GM21717 (cell line): ENCODE measurements around the gene MTO1.
"Not testable (repeated sequence)": the region's sequence is repeated elsewhere in the genome, so short reads cannot be mapped to it uniquely, and the experiment has no call there.

Source experiments
- ATAC-seq: cut with Tn5 transposase; IDR thresholded peaks from one replicate; pipeline ENCODE4 v1.9.1; 2021; ENCODE audit warnings: mild to moderate bottlenecking, moderate library complexity; ENCODE audit not compliant: unreplicated experiment

The MTO1 gene

DNA sequence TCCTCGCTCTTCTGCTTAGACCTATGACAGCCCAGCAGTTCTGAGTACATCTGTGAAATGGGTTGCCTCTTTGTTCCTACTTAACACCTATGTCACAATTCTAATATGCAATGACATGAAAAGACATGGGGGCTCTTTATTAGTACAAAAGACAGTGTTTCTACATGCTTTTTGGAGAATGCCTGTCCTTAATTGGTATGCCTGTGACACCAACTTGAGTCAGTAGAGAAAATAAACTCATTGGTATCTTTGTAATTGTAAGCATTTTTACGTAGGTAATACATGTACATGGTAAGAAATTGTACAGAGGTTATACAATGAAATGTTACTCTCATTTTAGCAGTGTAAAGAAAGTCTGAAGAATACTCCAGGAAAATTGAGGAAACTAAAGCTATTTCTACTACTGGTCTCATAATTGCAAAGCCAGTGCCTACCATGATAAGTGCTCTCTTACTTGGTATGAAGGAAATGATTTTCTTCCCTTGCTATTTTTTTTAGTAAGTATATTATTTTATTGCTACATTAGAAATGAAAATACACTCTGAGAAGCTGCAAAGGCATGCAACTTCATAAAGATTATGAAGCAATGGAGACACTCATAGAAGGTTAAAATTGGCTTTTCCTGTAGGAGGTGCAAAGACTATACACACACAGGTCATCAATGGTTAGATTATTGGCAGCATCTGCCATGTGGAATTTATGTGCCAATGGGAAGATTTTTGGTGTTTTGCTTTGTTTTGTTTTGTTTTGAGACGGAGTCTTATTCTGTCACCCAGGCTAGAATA is 64.2 kb downstream of the MTO1 start:
- ATAC-seq = no peak

- no peak for ATAC-seq
These were observed 67.4 kb downstream of the MTO1 start for GRCh38 chr6:73528897-73529296.

DNA sequence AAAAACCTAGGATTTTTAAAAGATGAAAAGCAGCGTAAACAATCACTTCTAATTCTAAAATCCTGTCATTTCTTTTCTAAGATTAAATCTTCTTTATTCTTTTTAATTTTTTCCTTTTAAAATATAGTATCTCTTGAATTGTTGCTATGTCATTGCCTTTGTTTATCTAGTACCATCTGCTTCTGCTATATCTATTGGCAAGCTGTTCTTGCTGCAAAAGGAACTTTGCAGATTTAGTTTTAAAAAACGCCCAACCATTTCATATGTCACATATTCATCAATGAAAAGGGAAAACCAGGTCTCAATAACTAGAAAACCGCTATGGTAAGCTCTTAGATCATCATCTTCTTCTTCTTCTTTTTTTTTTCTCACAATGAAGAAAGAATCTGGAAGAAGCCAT is 70.8 kb downstream of the MTO1 start:
- ATAC-seq = no peak

DNA sequence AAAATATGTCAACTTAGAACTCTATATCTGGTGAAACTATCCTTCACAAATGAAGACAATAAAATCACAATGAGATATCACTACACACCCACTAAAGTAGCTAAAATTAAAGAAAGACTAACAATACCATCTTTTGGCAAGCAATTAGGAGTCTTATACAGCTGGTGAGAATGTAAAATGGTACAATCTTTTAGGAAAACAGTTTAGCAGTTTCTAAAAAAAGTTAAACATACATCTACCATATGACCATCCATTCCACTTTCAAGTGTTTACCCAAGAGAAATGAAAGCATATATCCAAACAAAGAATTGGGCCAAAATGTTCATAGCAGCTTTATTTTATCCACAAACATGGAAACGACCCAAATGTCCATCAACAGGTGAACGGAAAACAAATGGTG is 73.1 kb downstream of the MTO1 start:
- ATAC-seq = no peak

DNA sequence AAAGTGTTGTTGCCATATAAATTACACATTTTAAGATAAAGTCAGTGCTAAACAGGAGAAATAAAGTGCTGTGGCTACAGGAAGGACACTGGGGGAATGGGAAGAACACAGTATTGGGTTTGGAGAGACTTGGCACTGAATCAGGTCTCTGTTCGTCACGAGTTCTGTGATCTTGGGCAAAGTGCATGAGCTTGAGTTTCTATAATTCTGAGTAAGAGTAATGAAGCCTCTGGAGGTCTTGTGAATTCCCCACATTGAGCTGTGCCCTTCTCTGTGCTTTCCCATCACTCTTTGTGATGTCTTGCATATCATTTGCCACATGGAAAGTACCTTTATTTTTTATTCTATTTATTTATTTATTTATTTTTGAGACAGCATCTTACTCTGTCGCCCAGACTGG is 76.1 kb downstream of the MTO1 start:
- ATAC-seq = peak; percentile 70

GRCh38 chr6:73538116-73538779 is 76.7 kb downstream of the MTO1 start:
- no peak for ATAC-seq

- not testable (repeated sequence) for ATAC-seq
These were observed 80.9 kb downstream of the MTO1 start for GRCh38 chr6:73542481-73542880.

DNA sequence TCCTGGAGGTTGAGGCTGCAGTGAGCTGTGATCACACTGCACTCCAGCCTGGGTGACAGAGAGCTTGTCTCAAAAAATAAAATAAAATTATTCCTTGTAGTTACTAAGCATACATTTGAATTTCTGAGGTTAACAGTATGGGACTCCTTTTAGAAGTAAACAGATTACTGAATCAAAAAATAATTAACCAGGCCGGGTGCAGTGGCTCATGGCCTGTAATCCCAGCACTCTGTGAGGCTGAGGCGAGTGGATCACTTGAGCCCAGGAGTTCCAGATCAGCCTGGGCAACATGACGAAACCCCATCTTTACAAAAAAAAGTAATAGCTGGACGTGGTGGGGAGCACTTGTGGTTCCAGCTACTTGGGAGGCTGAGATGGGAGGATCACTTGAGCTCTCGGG is 81.4 kb downstream of the MTO1 start:
- no peak for ATAC-seq

- no peak for ATAC-seq
These were observed 85.5 kb downstream of the MTO1 start for GRCh38 chr6:73547036-73547435.

DNA sequence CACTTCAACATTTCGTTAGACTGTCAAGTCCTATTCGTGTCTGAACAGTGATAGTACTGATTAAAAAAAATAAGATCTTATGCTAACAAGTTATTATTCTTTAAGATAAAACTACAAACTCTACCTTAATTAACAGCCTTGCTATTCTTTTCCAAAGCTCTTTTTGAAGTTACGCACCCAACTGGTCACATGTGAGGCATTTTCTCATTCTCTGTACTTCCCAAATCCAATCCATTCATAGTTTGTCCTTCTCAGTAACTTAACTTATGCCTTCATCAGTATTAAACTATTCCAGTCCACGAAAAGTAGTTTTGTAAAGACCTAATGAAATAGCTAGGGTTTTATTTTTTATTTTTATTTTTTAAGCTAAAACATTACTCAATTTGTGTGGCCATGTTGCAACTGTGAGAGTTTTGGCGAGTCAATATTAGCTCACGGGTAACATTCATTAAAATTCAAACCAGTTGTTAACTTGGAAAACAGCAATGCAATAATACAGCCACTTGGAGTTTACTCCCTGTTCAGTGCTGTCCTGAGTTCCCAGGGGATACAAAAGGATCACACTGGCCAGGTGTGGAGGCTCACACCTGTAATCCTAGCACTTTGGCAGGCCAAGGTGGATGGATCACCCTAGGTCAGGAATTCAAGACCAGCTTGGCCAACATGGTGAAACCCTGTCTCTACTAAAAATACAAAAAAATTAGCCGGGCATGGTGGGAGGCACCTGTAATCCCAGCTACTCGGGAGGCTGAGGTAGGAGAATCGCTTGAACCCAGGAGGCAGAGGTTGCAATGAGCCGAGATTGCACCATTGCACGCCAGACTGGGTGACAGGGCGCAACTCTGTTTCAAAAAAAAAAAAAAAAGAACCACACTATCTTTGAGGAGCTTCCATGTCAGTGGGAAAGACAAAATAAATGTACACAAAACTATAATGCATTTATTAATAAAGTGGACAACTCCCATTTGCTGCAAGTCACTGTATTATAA is 87.2 kb downstream of the MTO1 start:
- ATAC-seq = no peak

DNA sequence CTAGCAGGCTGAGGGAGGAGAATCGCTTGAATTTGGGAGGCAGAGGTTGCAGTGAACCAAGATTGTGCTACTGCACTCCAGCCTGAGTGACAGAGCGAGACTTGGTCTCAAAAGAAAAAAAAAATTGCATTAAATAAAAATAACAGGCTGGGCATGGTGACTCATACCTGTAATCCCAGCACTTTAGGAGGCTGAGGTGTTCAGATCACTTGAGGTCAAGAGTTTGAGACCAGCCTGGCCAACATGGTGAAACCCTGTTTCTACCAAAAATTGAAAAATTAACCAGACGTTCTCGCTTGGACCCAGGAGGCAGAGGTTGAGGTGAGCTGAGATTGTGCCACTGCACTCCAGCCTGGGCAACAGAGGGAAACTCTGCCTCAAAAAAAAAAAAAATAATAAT is 89.6 kb downstream of the MTO1 start:
- ATAC-seq = not testable (repeated sequence)

GRCh38 chr6:73555380-73555949 is 93.9 kb downstream of the MTO1 start:
- ATAC-seq = not testable (repeated sequence)

GRCh38 chr6:73556836-73557235 is 95.3 kb downstream of the MTO1 start:
- ATAC-seq = no peak
